ENCODE data around the gene MARCO. TPM values are rescaled to one million over a fixed set of nuclear protein-coding genes. Genes with fewer than 3 reads are reported as not detected.

The MARCO gene
- polyA plus RNA-seq, 1 of the 3 experiments (the other 2 are of a cell fraction), result not detected

- TF ChIP-seq SMC3 (IDR thresholded peaks at IDR 0.05; ENCODE audit: low read depth, low read length) (no peak), TCF12 (IDR thresholded peaks at IDR 0.05) (no peak), JUND (IDR thresholded peaks at IDR 0.05) (no peak), EP300 (IDR thresholded peaks at IDR 0.05; ENCODE audit: borderline replicate concordance in 1 of 2, low read depth in 1 of 2, low read length in 1 of 2) (no peak), FOXJ3 (CRISPR knock-in tag; IDR thresholded peaks at IDR 0.05) (no peak), RXRA (IDR thresholded peaks at IDR 0.05; ENCODE audit: borderline replicate concordance, low read depth) (no peak), RCOR1 (IDR thresholded peaks at IDR 0.05; ENCODE audit: low read length) (no peak), ELF1 (IDR thresholded peaks at IDR 0.05) (no peak)
These were observed 25.3 kb downstream of the MARCO start (continued) for GRCh38 chr2:118967124-118967880.

GRCh38 chr2:118968042-118968441 lies 26.0 kb downstream of the MARCO start:
- Histone ChIP-seq H2AFZ (ENCODE audit: low read depth) (no peak overlapping the region), H3K9me2 (no peaks in the 10 kb centered on the region), H3K27me3 (ENCODE audit: insufficient read depth) (no peaks in the 10 kb centered on the region; the same call in 1 of the 2 replicates), H3K36me3 (replicated peaks in 1 of 2; ENCODE audit: control insufficient read depth in 1 of 2, insufficient read depth in 2 of 2, low read length in 1 of 2) (no peaks in the 10 kb centered on the region), H3K79me2 (ENCODE audit: insufficient read depth) (no peaks in the 10 kb centered on the region), H3K4me2 (no peak overlapping the region), H3K27ac (ENCODE audit: low read depth in 2 of 2, low read length in 1 of 2) (no peak overlapping the region), H3K4me3 (ENCODE audit: low read depth in 2 of 2, low read length in 1 of 2) (no peak overlapping the region), H3F3A (replicated peaks; ENCODE audit: insufficient read depth) (no peaks in the 10 kb centered on the region), H3K9ac (no peak overlapping the region), H4K20me1 (ENCODE audit: insufficient read depth) (no peaks in the 10 kb centered on the region), H3K9me3 (no peaks in the 10 kb centered on the region), H3K4me1 (ENCODE audit: control insufficient read depth in 1 of 2, insufficient read depth in 2 of 2, low read depth in 1 of 2, low read length in 1 of 2) (no peaks in the 10 kb centered on the region)
- POLR2A ChIA-PET, result no interaction called here
- TF ChIP-seq GABPA (IDR thresholded peaks at IDR 0.05; ENCODE audit: low read depth), result no peak
- TF ChIP-seq TEAD4 (IDR thresholded peaks at IDR 0.05; ENCODE audit: borderline replicate concordance, insufficient read depth), result no peak
- TF ChIP-seq NRF1 (IDR thresholded peaks at IDR 0.05; ENCODE audit: low read depth, low read length), result no peak
- no peak for TF ChIP-seq USF2 (IDR thresholded peaks at IDR 0.05; ENCODE audit: borderline replicate concordance, low read depth, low read length)
- TF ChIP-seq CHD2 (IDR thresholded peaks at IDR 0.05; ENCODE audit: low read length, partially characterized antibody), result no peak
- CTCF ChIA-PET, result interaction anchor here (1.3 kb wide), 1 partner anchor 11 kb away, joined by 3 read pairs; no protein-coding TSS in a partner anchor
- 19% methylated on average over 3 of the region's 3 CpGs for WGBS (ENCODE audit: low lambda C conversion rate)
- DNase-seq, result no peak

- DNase-seq, result no peak
- no peak overlapping the region for H3K9ac ChIP-seq
- no peak overlapping the region for H3K4me3 ChIP-seq (ENCODE audit: low read depth in 2 of 2, low read length in 1 of 2)
- no peaks in the 10 kb centered on the region for H3K9me3 ChIP-seq
- ChIA-PET CTCF (no interaction called here), POLR2A (no interaction called here)
- no peaks in the 10 kb centered on the region for H3K9me2 ChIP-seq
- no peaks in the 10 kb centered on the region for H3K36me3 ChIP-seq (replicated peaks in 1 of 2; ENCODE audit: control insufficient read depth in 1 of 2, insufficient read depth in 2 of 2, low read length in 1 of 2)
- no peak overlapping the region for H2AFZ ChIP-seq (ENCODE audit: low read depth)
- 7% methylated on average over 6 of the region's 7 CpGs for WGBS (ENCODE audit: low lambda C conversion rate)
- H3K27me3 ChIP-seq (ENCODE audit: insufficient read depth), result no peaks in the 10 kb centered on the region; the same call in 1 of the 2 replicates
- no peaks in the 10 kb centered on the region for H3K79me2 ChIP-seq (ENCODE audit: insufficient read depth)
- no peak overlapping the region for H3K27ac ChIP-seq (ENCODE audit: low read depth in 2 of 2, low read length in 1 of 2)
- no peak overlapping the region for H3K4me2 ChIP-seq
- no peaks in the 10 kb centered on the region for H3F3A ChIP-seq (replicated peaks; ENCODE audit: insufficient read depth)
- no peaks in the 10 kb centered on the region for H4K20me1 ChIP-seq (ENCODE audit: insufficient read depth)
- TF ChIP-seq TAF1 (IDR thresholded peaks at IDR 0.05; ENCODE audit: borderline replicate concordance, low read depth, low read length) (no peak), FOXJ3 (CRISPR knock-in tag; IDR thresholded peaks at IDR 0.05) (no peak), FOSL2 (IDR thresholded peaks at IDR 0.05; ENCODE audit: borderline replicate concordance, low read depth) (no peak), ZBTB33 (IDR thresholded peaks at IDR 0.05; ENCODE audit: borderline replicate concordance, low read depth) (no peak), USF2 (IDR thresholded peaks at IDR 0.05; ENCODE audit: borderline replicate concordance, low read depth, low read length) (no peak)
- H3K4me1 ChIP-seq (ENCODE audit: control insufficient read depth in 1 of 2, insufficient read depth in 2 of 2, low read depth in 1 of 2, low read length in 1 of 2), result no peaks in the 10 kb centered on the region
These were observed 27.2 kb downstream of the MARCO start for GRCh38 chr2:118968961-118969733.

Measured in SK-N-SH (cell line).